Transverse colon (tissue), 4 donors: ENCODE results near the gene UBE2Q2. TPM values are rescaled to one million over a fixed set of nuclear protein-coding genes. Genes with fewer than 3 reads are reported as not detected.

Source experiments
- DNase-seq: peaks from one replicate; pipeline ENCODE4 v3.0.0-alpha.2; 2019
- H3K27ac ChIP-seq, 4 donors: fragments of 200-600 bp; sonication (generic); 2 replicates each; pipeline ENCODE4 v1.5.1; 2016 to 2018; ENCODE audit warnings: inconsistent platforms in 4 of 4
- H3K27me3 ChIP-seq: fragments of 200-600 bp; sonication (generic); 2 replicates; pipeline ENCODE4 v1.5.1; 2017; ENCODE audit warnings: inconsistent platforms
- H3K36me3 ChIP-seq, 4 donors: fragments of 200-600 bp; sonication (generic); 2 replicates each; pipeline ENCODE4 v1.5.1; 2017 to 2019; ENCODE audit warnings: inconsistent platforms in 4 of 4
- H3K4me1 ChIP-seq, 4 donors: fragments of 200-600 bp; sonication (generic); 2 replicates each; pipeline ENCODE4 v1.5.1; 2017 to 2020; ENCODE audit warnings: inconsistent platforms in 4 of 4
- H3K4me3 ChIP-seq, 4 donors: fragments of 200-600 bp; sonication (generic); 1 replicate in 1 of 4; 2 replicates in 3 of 4; pipeline versions ENCODE4 v1.5.1 to v1.6.1; 2017 to 2019; ENCODE audit warnings: inconsistent platforms in 4 of 4
- H3K9me3 ChIP-seq, 2 donors: fragments of 200-600 bp; sonication (generic); 2 replicates each; pipeline ENCODE4 v1.5.1; 2017 to 2019; ENCODE audit warnings: inconsistent platforms in 2 of 2
- EP300 ChIP-seq: sonication (generic); formaldehyde crosslinking; IDR thresholded peaks from one replicate; pipeline ENCODE4 v1.6.1; 2017; ENCODE audit warnings: antibody characterized with exemption, low read depth
- POLR2A ChIP-seq: fragments of 450-650 bp; IDR thresholded peaks from one replicate; pipeline ENCODE4 v1.6.1; 2016; ENCODE audit warnings: antibody characterized with exemption, mild to moderate bottlenecking, moderate library complexity
- POLR2AphosphoS5 ChIP-seq, 3 donors: sonication (generic); formaldehyde crosslinking; IDR thresholded peaks; one replicate each; pipeline ENCODE4 v1.6.1; 2016; ENCODE audit warnings: antibody characterized with exemption in 3 of 3
- WGBS, 2 donors: methylation state at CpG; one replicate each; pipeline ENCODE4 v1.1.5; 2018; ENCODE audit warnings: low coverage in 1 of 2; 5-methylcytosine and 5-hydroxymethylcytosine counted together
- in situ Hi-C, 4 donors: fragments of 200-750 bp; cut with MboI; loops; one replicate each; pipeline versions ENCODE4 v1.15.0 to v1.15.1; 2017; ENCODE audit warnings: low sequenced_read_pairs in 3 of 4, low pct_ligation_motif_present in 1 of 4, low pct_unique_long_range_greater_than_20kb in 1 of 4
- intact Hi-C: fragments of 100-400 bp; cut with DNase I; formaldehyde crosslinking; loops from one replicate; pipeline ENCODE4 v1.15.1; 2023; ENCODE audit warnings: low total_unique reads
- total RNA-seq, 4 donors: library from RNA; depleted of rRNA; stranded (reverse); fragments of >200 nt; gene quantifications; one replicate each; pipeline ENCODE4 v1.1.0, GENCODE V29; 2016
- TF ChIP-seq, protein P1 (sequence below), 5 experiments: fragments of 200-600 bp in 3 of 5; fragments of 450-650 bp in 2 of 5; sonication (generic) in 3 of 5; IDR thresholded peaks; 1 replicate in 2 of 5; 2 replicates in 3 of 5; pipeline ENCODE4 v1.5.1; 2016 to 2017; ENCODE audit warnings: antibody characterized with exemption in 5 of 5, inconsistent platforms in 3 of 5, mild to moderate bottlenecking in 2 of 5, moderate library complexity in 1 of 5

UBE2Q2 gene
- total RNA-seq, 4 donors from 2014 or later = 21.2 to 53.7 (median 26.9) TPM

DNA sequence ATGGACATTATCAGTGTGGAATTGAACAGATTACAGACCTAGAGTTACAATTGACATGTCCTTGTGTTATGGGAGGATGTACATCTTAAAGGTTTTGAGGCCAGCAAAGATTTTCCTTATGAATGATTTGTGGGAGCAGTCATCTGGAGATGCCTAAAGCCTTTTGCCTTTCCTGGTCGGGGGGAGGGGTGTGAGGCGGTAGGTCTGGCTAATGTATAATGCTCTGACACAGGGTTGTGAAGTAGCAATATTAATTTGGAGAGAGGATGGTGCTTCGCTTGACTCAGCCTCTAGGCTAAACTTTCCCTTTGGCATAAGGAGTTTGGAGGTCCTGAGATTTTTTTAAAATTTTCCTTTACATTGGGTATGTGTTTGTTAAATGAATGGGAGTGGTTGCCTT, 83.7 kb downstream of the UBE2Q2 start:
- no peak for DNase-seq
- no peaks in the 10 kb centered on the region for H3K9me3 ChIP-seq
- peaks cover 0 to 15% (median 8%) of the 10 kb centered on the region in 4 donors for H3K4me1 ChIP-seq
- H3K4me3 ChIP-seq = no peak overlapping the region
- no peak overlapping the region for H3K27ac ChIP-seq
- peaks cover 0 to 4% (median 0%) of the 10 kb centered on the region in 4 donors for H3K36me3 ChIP-seq
- in situ Hi-C loops (loop anchor here in 1 of 4 donors (10.0 kb wide), 1 partner anchor 112 kb away; no protein-coding TSS in a partner anchor), intact Hi-C loops (no loop called here)
- WGBS, 2 donors = 82 to 100% methylated on average over 3 of the region's 3 CpGs
- no peaks in the 10 kb centered on the region for H3K27me3 ChIP-seq
- TF ChIP-seq, protein P1, sequence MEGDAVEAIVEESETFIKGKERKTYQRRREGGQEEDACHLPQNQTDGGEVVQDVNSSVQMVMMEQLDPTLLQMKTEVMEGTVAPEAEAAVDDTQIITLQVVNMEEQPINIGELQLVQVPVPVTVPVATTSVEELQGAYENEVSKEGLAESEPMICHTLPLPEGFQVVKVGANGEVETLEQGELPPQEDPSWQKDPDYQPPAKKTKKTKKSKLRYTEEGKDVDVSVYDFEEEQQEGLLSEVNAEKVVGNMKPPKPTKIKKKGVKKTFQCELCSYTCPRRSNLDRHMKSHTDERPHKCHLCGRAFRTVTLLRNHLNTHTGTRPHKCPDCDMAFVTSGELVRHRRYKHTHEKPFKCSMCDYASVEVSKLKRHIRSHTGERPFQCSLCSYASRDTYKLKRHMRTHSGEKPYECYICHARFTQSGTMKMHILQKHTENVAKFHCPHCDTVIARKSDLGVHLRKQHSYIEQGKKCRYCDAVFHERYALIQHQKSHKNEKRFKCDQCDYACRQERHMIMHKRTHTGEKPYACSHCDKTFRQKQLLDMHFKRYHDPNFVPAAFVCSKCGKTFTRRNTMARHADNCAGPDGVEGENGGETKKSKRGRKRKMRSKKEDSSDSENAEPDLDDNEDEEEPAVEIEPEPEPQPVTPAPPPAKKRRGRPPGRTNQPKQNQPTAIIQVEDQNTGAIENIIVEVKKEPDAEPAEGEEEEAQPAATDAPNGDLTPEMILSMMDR (IDR thresholded peaks at IDR 0.05) = no peak
- TF ChIP-seq EP300 (no peak), POLR2A (no peak), POLR2AphosphoS5 (IDR thresholded peaks at IDR 0.05) (no peak)

DNA sequence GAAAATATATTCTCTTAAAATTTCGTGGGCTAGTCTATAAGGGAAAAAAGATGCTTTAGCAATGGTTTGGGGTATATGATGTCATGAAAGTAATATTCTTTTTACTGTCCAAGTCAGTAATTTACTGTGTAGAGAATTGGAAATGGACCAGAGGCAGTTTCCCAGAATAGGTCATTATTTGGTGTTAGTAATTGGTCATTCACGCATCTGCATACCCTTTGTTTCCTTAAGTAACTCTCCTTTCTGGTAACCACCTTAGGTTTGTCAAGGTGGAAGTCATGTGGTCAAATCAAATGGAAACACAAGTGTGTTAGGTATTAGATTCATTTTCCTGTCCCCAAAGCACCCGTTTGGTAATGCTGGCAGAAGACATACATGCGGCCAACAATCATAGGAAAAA, 84.4 kb downstream of the UBE2Q2 start:
- TF ChIP-seq EP300 (no peak), POLR2A (no peak), POLR2AphosphoS5 (IDR thresholded peaks at IDR 0.05) (no peak)
- TF ChIP-seq, protein P1 (IDR thresholded peaks at IDR 0.05) = no peak
- 78 to 79% methylated on average over 4 of the region's 4 CpGs for WGBS, 2 donors
- Histone ChIP-seq H3K27me3 (no peaks in the 10 kb centered on the region), H3K9me3 (no peaks in the 10 kb centered on the region), H3K4me3 (no peak overlapping the region), H3K4me1 (peaks cover 0 to 8% (median 2%) of the 10 kb centered on the region in 4 donors), H3K36me3 (peaks cover 0 to 5% (median 2%) of the 10 kb centered on the region in 4 donors), H3K27ac (no peak overlapping the region)
- intact Hi-C loops = no loop called here
- no peak for DNase-seq
- in situ Hi-C loops = loop anchor here in 1 of 4 donors (10.0 kb wide), 1 partner anchor 113 kb away; no protein-coding TSS in a partner anchor

DNA sequence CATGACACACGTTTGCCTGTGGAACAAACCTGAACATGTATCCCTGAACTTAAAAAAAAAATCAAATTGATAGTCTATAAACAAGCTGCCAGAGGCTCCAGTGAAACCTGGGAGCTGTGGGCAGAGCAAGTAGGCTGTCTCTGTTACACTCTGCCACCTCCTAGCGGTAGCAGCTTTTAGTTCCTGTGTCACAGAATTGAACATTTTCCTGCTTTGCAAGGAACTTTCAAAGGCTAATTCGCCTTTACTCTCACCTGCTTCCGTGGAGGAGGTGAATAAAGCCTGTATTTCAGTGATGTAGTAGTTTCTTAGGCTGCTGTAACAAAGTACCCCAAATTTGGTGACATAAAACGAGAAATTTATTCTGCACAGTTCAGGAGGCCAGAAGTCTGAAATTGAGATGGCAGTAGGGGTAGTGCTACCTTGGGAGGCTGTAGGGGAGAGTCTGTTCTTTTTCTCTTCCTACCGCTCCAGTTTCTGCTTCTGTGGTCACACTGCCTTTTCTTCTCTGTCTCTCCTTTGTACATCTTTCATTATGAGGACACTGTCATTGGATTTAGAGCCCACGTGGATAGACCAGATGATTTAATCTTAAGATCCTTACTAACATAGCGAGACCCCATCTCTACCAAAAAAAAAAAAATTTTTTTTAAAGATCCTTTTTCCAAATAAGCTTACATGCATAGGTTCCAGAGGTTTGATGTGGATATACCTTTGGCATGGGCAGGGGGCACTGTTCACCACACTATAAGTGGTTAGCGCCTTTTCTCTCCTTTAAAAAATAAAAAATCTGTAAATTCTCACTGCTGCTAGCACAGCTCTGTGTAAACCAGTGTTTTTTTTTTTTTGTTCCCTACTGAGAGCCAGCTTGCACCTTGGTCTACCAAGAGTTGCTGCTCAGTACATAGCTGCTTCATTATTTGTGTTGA, 85.7 kb downstream of the UBE2Q2 start:
- Histone ChIP-seq H3K36me3 (peaks cover 0 to 14% (median 6%) of the 10 kb centered on the region in 4 donors), H3K4me1 (no peaks in the 10 kb centered on the region), H3K4me3 (no peak overlapping the region), H3K27me3 (no peaks in the 10 kb centered on the region), H3K27ac (no peak overlapping the region), H3K9me3 (no peaks in the 10 kb centered on the region)
- in situ Hi-C loops = loop anchor here in 1 of 4 donors (10.0 kb wide), 1 partner anchor 114 kb away; no protein-coding TSS in a partner anchor
- intact Hi-C loops = no loop called here
- peak; percentile 25 for DNase-seq
- no peak for TF ChIP-seq EP300
- no peak for TF ChIP-seq POLR2A
- TF ChIP-seq, protein P1 (IDR thresholded peaks at IDR 0.05) = peak in 1 of 5 experiments; percentile 26
- 73 to 78% methylated on average over 3 to 9 of the region's 9 CpGs for WGBS, 2 donors

DNA sequence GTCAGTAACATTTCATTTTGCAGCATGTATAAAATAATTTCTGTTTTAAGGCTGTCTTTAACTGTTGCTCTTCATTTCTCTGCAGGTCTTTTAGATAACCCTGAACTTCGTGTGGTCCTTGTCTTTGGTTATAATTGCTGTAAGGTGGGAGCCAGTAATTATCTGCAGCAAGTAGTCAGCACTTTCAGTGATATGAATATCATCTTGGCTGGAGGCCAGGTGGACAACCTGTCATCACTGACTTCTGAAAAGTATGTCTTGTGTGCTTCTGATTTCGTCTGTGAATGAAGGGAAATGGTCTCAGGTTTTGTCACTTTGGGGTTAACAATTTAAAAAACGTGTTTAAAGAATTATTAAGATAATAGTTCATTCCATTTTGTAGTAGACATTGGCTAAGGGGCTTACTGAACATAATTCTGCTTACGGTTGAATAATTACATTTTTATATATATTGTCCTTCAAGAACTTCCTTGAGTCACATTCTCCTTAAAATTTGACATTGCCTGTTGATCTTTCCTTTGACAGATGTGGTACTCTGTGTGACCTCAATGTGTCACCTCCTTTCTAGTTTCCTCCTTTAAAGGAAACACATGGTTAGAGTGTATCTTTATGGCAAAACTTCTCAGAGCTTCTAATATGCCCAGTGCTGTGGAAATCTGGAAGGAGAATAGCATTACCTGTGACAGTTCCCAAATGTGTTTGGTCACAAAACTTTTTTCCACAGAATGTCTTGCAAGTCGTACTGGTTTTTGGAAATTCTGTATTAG, 86.7 kb downstream of the UBE2Q2 start:
- Histone ChIP-seq H3K4me1 (no peaks in the 10 kb centered on the region), H3K4me3 (no peak overlapping the region), H3K27me3 (no peaks in the 10 kb centered on the region), H3K9me3 (no peaks in the 10 kb centered on the region), H3K36me3 (peaks cover 0 to 22% (median 6%) of the 10 kb centered on the region in 4 donors), H3K27ac (no peak overlapping the region)
- TF ChIP-seq EP300 (no peak), POLR2AphosphoS5 (IDR thresholded peaks at IDR 0.05) (no peak), POLR2A (no peak)
- TF ChIP-seq, protein P1 (IDR thresholded peaks at IDR 0.05) = no peak
- intact Hi-C loops (no loop called here), in situ Hi-C loops (loop anchor here in 1 of 4 donors (10.0 kb wide), 1 partner anchor 115 kb away; no protein-coding TSS in a partner anchor)
- WGBS, 2 donors = 61 to 65% methylated on average over 5 of the region's 5 CpGs
- no peak for DNase-seq
